ENCODE measurements around the gene PLCL2.

PLCL2 gene

DNA sequence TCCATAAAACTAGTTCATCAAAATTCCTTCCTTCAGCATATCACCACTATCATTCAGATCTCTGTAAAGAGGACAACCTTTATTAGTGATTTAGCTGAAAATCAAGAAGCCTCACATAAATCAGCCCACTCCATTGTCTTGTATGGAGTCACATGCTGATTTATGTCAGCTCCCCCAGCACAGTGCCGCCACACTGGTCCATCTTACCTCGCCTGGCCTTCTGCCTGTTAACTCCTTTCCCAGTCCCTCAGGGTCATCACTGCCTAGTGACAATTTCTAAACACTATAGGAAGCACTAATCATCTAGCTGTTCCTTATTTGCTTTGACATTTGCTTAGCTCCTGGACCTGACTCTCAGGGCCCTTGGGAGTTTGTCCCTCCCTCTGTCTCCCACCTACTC is 75.4 kb downstream of the PLCL2 start:
- Histone ChIP-seq H3K4me1 (ENCODE audit: control insufficient read depth, low read length) (no peaks in the 10 kb centered on the region), H3F3A (ENCODE audit: control insufficient read depth, insufficient read depth) (0 out of 2 replicates have a peak, but pooled peaks cover 6% of the 10 kb centered on the region), H3K4me2 (ENCODE audit: low read length) (no peak overlapping the region), H3K9me3 (ENCODE audit: control insufficient read depth, insufficient read depth, low read length) (no peaks in the 10 kb centered on the region), H3K4me3 (ENCODE audit: low read length) (no peak overlapping the region), H4K20me1 (ENCODE audit: control insufficient read depth, insufficient read depth, low read depth, low read length) (no peaks in the 10 kb centered on the region), H3K9me2 (replicated peaks; ENCODE audit: control insufficient read depth, low read length) (no peaks in the 10 kb centered on the region), H3K27me3 (ENCODE audit: control insufficient read depth, low read length) (no peaks in the 10 kb centered on the region), H3K27ac (ENCODE audit: low read depth, low read length) (no peak overlapping the region), H3K79me2 (ENCODE audit: control insufficient read depth, low read length) (peaks cover 53% of the 10 kb centered on the region), H3K36me3 (ENCODE audit: control insufficient read depth, low read length) (no peaks in the 10 kb centered on the region)
- TF ChIP-seq CTCF (IDR thresholded peaks at IDR 0.05; ENCODE audit: low read depth, low read length, poor library complexity, severe bottlenecking) (no peak), EZH2phosphoT487 (IDR thresholded peaks at IDR 0.05; ENCODE audit: borderline replicate concordance, low read length) (no peak)

DNA sequence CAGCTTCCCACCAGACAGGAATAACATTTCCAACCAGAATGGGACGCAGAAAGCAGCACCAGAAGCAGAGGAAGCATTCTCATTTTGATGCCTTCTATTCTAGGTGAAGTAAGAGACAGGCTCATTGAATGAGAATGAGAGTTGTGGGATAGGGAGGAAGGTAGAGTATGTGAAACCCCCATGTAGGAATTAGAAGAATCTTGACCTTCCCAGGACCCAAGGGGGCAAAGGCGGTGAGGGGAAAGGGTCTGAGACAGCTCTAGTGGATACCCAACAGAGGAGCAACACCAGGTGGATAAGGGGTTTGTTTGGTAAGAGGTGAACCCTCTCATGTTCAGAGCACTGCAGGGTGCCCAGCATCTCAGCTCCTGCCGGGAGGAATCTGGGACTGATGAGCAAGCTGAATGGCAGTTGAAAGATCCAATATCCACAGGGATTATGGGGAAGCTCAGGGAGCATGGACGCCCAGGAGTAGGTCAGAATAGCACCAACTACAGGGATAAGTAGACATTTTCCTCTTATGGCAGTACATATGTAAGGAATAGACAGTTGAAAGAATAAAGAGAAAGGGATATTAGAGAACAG is 77.0 kb downstream of the PLCL2 start:
- Histone ChIP-seq H3K9me3 (ENCODE audit: control insufficient read depth, insufficient read depth, low read length) (no peaks in the 10 kb centered on the region), H3K9me2 (replicated peaks; ENCODE audit: control insufficient read depth, low read length) (no peaks in the 10 kb centered on the region), H3K4me3 (ENCODE audit: low read length) (no peak overlapping the region), H3K4me2 (ENCODE audit: low read length) (no peak overlapping the region), H4K20me1 (ENCODE audit: control insufficient read depth, insufficient read depth, low read depth, low read length) (no peaks in the 10 kb centered on the region), H3K27ac (ENCODE audit: low read depth, low read length) (no peak overlapping the region), H3K79me2 (ENCODE audit: control insufficient read depth, low read length) (peaks cover 57% of the 10 kb centered on the region), H3F3A (ENCODE audit: control insufficient read depth, insufficient read depth) (0 out of 2 replicates have a peak, but pooled peaks cover 6% of the 10 kb centered on the region), H3K4me1 (ENCODE audit: control insufficient read depth, low read length) (no peaks in the 10 kb centered on the region), H3K36me3 (ENCODE audit: control insufficient read depth, low read length) (no peaks in the 10 kb centered on the region), H3K27me3 (ENCODE audit: control insufficient read depth, low read length) (no peaks in the 10 kb centered on the region)
- TF ChIP-seq CTCF (IDR thresholded peaks at IDR 0.05; ENCODE audit: low read depth, low read length, poor library complexity, severe bottlenecking) (no peak), EZH2phosphoT487 (IDR thresholded peaks at IDR 0.05; ENCODE audit: borderline replicate concordance, low read length) (no peak)

DNA sequence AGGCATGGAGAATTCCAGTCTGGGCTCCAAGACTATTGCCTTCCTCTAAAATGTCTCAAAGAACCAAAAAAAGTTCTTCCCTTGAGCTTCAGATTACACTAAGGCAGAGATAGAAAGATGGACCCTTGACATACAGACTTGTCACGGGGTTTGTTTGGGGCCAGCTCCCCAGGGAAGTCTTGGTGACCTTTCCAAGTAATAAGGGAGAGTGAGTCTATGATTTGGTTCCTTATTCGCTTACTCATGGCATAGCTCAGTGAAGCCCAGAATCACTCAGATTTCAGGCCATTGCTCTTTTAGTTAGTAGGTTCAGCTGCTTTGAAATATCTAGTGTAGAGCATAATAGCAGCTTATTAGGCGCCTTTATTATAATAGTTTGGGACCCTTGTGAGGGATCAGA is 90.3 kb downstream of the PLCL2 start:
- H4K20me1 ChIP-seq (ENCODE audit: control insufficient read depth, insufficient read depth, low read depth, low read length) = no peaks in the 10 kb centered on the region
- H3K4me2 ChIP-seq (ENCODE audit: low read length) = no peak overlapping the region
- TF ChIP-seq CTCF (IDR thresholded peaks at IDR 0.05; ENCODE audit: low read depth, low read length, poor library complexity, severe bottlenecking) = no peak
- TF ChIP-seq EZH2phosphoT487 (IDR thresholded peaks at IDR 0.05; ENCODE audit: borderline replicate concordance, low read length) = no peak

More for the DNA sequence above, 90.3 kb downstream of the PLCL2 start:
- H3K36me3 ChIP-seq (ENCODE audit: control insufficient read depth, low read length) = no peaks in the 10 kb centered on the region
- no peak overlapping the region for H3K27ac ChIP-seq (ENCODE audit: low read depth, low read length)
- H3K4me1 ChIP-seq (ENCODE audit: control insufficient read depth, low read length) = no peaks in the 10 kb centered on the region
- no peaks in the 10 kb centered on the region for H3F3A ChIP-seq (ENCODE audit: control insufficient read depth, insufficient read depth)
- H3K79me2 ChIP-seq (ENCODE audit: control insufficient read depth, low read length) = peaks cover 70% of the 10 kb centered on the region
- no peaks in the 10 kb centered on the region for H3K9me3 ChIP-seq (ENCODE audit: control insufficient read depth, insufficient read depth, low read length)
- no peak overlapping the region for H3K4me3 ChIP-seq (ENCODE audit: low read length)
- no peaks in the 10 kb centered on the region for H3K27me3 ChIP-seq (ENCODE audit: control insufficient read depth, low read length)
- no peaks in the 10 kb centered on the region for H3K9me2 ChIP-seq (replicated peaks; ENCODE audit: control insufficient read depth, low read length)
